AG10803 (cell line): Measurements from ENCODE around the gene NFXL1.

Source experiments
- DNase-seq: peaks from one replicate; pipeline ENCODE4 v3.0.0; 2010; ENCODE audit warnings: low read depth
- H3K4me3 ChIP-seq: 2 replicates; pipeline ENCODE4 v1.5.1; 2011; ENCODE audit warnings: mild to moderate bottlenecking, low read length, control low read depth
- TF ChIP-seq, protein P1 (sequence below): conservative IDR thresholded peaks from 2 replicates; pipeline ENCODE4 v1.5.1; 2011; ENCODE audit warnings: mild to moderate bottlenecking, low read length, control low read depth, inconsistent platforms

The NFXL1 gene

DNA sequence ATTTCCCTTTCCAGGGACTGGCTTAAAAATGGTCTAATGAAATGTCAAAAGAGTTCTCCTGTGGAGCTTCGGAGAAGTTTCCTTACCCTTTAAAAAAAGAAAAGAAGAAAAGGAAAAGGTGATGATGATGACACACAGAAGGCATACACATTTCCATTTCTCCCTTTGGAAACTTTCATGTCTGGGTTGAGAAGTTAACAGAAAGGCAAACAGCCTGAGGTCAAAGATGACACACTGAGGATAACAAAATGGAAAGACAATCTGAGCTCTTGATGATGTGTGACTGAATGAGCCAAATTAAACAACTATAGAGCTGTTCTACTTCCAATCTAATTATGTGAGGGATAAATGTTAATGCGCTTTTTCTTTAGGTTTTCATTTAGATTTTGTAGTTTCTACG lies 32.2 kb downstream of the NFXL1 start:
- no peak overlapping the region for H3K4me3 ChIP-seq
- DNase-seq = no peak

DNA sequence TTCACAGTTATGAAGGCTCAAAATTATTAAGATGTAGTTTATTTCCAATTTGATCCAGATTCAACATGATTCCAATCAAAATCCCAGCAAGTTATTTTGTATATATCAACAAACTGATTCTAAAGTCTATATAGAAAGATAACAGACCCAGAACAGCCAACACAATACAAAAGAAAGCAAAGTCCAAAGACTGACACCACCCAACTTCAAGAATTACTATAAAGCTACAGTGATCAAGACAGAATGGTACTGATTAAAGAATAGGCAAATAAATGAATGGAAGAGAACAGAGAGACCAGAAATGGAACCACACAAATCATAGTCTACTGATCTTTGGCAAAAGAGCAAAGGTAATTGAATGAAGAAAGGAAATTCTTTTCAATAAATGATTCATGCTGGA lies 34.9 kb downstream of the NFXL1 start:
- H3K4me3 ChIP-seq = no peak overlapping the region
- TF ChIP-seq, protein P1, sequence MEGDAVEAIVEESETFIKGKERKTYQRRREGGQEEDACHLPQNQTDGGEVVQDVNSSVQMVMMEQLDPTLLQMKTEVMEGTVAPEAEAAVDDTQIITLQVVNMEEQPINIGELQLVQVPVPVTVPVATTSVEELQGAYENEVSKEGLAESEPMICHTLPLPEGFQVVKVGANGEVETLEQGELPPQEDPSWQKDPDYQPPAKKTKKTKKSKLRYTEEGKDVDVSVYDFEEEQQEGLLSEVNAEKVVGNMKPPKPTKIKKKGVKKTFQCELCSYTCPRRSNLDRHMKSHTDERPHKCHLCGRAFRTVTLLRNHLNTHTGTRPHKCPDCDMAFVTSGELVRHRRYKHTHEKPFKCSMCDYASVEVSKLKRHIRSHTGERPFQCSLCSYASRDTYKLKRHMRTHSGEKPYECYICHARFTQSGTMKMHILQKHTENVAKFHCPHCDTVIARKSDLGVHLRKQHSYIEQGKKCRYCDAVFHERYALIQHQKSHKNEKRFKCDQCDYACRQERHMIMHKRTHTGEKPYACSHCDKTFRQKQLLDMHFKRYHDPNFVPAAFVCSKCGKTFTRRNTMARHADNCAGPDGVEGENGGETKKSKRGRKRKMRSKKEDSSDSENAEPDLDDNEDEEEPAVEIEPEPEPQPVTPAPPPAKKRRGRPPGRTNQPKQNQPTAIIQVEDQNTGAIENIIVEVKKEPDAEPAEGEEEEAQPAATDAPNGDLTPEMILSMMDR = no peak
- no peak for DNase-seq

More for the DNA sequence above, 32.2 kb downstream of the NFXL1 start:
- TF ChIP-seq, protein P1 = no peak

DNA sequence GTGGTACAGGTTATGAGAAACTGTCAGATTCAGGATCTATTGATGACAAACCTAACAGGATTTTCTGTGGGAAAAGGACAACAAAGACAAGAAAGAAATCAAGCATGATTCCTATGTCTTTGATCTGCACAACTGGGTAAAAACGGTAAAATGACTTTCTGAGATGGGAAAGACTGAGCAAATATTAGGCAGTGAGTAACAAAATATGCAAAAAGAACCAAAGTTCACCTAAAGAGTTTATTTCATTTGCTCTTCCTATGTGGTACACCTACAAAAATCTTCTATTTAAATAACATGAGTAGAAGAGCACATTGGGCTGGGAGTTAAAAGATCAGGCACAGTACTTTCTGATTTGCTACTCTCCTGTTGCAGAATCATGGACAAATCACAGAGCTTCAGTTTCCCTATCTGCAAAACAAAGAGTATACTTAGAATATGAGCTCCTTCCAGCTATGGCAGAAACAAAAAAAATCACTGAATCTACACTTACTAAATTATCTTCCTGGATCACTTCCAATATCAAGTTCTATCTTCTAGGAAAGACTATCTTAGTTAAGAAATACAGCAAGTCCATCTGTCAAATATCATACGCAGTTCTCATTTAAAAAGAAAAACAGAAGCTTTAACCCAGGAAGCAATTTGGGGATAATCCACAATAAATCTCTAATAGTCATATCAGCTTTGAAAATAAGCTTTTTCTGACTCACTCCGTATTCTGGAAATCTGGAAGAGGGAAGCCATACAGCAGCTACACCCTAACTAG lies 37.4 kb downstream of the NFXL1 start:
- TF ChIP-seq, protein P1 = no peak
- no peak for DNase-seq

DNA sequence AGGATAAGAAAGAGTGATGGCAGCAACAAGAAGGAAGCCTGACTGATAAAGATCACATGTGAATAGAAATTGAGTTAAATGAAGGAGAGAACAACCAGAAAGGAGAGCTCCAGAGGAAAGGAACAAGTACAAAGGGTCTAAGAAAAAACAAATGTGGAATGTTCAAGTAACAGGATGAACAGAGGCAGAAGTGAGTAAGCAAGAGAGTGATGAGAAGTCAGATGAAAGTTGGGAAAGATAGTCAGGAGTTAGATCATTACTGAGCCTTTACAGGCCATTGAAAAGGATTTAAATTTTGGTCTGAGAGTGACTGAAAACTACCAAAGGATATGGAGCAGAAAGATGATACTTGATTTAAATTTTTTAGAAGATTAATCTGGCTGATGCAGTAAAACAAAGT lies 38.1 kb downstream of the NFXL1 start:
- DNase-seq = no peak
- no peak overlapping the region for H3K4me3 ChIP-seq
- TF ChIP-seq, protein P1 = no peak

More for the DNA sequence above, 37.4 kb downstream of the NFXL1 start:
- H3K4me3 ChIP-seq = no peak overlapping the region

DNA sequence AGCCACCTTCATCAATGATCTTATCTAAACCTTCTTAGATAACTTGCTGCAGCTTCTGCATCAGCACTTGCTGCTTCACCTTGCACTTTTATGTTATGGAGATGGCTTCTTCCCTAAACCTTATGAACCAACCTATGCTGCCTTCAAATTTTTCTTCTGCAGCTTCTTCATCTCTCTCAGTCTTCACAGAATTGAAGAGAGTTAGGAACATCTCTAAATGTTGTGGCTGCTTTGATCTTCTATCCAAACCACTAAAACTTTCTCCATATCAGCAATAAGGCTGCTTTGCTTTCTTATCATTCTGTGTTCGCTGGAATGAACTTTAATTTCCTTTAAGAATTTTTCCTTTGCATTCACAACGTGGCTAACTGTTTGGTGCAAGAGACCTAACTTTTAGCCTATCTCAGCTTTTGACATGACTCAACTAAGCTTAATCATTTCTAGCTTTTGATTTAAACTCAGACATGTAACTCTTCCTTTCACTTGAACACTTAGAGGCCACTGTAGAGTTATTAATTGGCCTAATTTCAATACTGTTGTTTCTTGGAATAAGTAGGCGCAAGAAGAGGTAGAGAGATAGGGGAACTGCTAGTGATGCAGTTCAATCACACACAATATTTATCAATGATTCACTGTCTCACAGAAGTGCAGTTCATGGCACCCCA lies 40.4 kb downstream of the NFXL1 start:
- no peak overlapping the region for H3K4me3 ChIP-seq
- TF ChIP-seq, protein P1 = no peak
- no peak for DNase-seq

DNA sequence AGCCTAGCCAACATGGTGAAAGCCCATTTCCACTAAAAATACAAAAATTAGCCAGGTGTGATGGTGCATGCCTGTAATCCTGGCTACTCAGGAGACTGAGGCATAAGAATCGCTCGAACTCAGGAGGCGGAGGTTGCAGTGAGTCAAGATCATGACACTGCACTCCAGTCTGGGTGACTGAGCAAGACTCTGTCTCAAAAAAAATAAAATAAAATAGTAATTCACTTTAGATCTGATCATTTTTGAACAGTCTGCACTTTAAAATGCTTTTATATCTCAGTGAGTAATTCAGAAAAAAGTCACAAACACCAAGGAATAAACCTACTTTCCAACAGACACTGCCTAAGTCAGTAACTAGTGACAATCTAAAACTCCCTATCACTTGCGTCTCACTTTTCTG lies 50.9 kb downstream of the NFXL1 start:
- TF ChIP-seq, protein P1 = no peak
- DNase-seq = no peak
- no peak overlapping the region for H3K4me3 ChIP-seq

DNA sequence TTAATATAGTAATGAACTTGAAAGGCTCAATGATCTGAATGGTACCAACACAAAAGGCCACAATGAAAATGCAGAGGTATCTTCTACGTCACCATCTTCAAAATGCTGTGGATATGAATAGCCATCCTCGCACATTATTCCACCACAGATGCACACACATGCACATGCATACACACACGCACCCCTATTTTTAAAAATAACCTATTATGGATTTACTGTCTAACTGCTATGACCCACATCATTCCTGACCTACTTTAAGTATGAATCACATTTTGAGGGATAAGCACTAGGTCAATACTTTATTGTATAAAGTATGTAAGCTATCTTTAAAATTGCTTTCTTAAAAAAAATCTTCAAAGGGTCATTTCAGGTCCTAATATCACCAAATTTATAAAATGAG lies 52.1 kb downstream of the NFXL1 start:
- TF ChIP-seq, protein P1 = no peak
- DNase-seq = peak; percentile 59

More for the DNA sequence above, 52.1 kb downstream of the NFXL1 start:
- H3K4me3 ChIP-seq = no peak overlapping the region
